Spleen (tissue), 11 donors: ENCODE data around the gene OR8D2. TPM values are rescaled to one million over a fixed set of nuclear protein-coding genes. Genes with fewer than 3 reads are reported as not detected.

Experiments used
- DNase-seq: peaks from one replicate; pipeline ENCODE4 v3.0.0-alpha.2; 2020
- H3K27ac ChIP-seq, 8 donors: fragments of 200-600 bp; sonication (generic) in 7 of 8; 1 replicate in 4 of 8; 2 replicates in 4 of 8; pipeline versions ENCODE4 v1.5.0 to v1.8.0; 2016 to 2021; ENCODE audit warnings: inconsistent platforms in 4 of 8, mild to moderate bottlenecking in 4 of 8, moderate library complexity in 1 of 8
- H3K27me3 ChIP-seq, 7 donors: fragments of 200-600 bp; sonication (generic) in 6 of 7; replicated peaks in 1 of 7; 1 replicate in 4 of 7; 2 replicates in 3 of 7; pipeline versions ENCODE4 v1.5.0 to v1.8.0; 2016 to 2021; ENCODE audit warnings: inconsistent platforms in 3 of 7, mild to moderate bottlenecking in 1 of 7
- H3K36me3 ChIP-seq, 6 donors: fragments of 200-600 bp; sonication (generic) in 5 of 6; 1 replicate in 4 of 6; 2 replicates in 2 of 6; pipeline versions ENCODE4 v1.5.0 to v1.8.0; 2016 to 2021; ENCODE audit warnings: inconsistent platforms in 2 of 6
- H3K4me1 ChIP-seq, 6 donors: fragments of 200-600 bp; sonication (generic) in 5 of 6; 1 replicate in 3 of 6; 2 replicates in 3 of 6; pipeline versions ENCODE4 v1.5.0 to v1.8.0; 2016 to 2021; ENCODE audit warnings: inconsistent platforms in 3 of 6
- H3K4me3 ChIP-seq, 8 donors: fragments of 200-600 bp; sonication (generic) in 7 of 8; 1 replicate in 4 of 8; 2 replicates in 4 of 8; pipeline versions ENCODE4 v1.5.0 to v1.8.0; 2016 to 2021; ENCODE audit warnings: inconsistent platforms in 4 of 8, mild to moderate bottlenecking in 4 of 8, moderate library complexity in 2 of 8
- H3K9me3 ChIP-seq, 8 donors: fragments of 200-600 bp; sonication (generic) in 7 of 8; 1 replicate in 4 of 8; 2 replicates in 4 of 8; pipeline versions ENCODE4 v1.5.0 to v1.8.0; 2016 to 2021; ENCODE audit warnings: inconsistent platforms in 4 of 8
- CTCF ChIP-seq, 11 experiments: fragments of 200-600 bp in 7 of 11; fragments of 450-650 bp in 4 of 11; sonication (generic) in 4 of 11; IDR thresholded peaks in 8 of 11; conservative IDR thresholded peaks in 3 of 11; 1 replicate in 7 of 11; 2 replicates in 4 of 11; pipeline versions ENCODE4 v1.4.0 to v1.8.0; 2016 to 2021; ENCODE audit warnings: antibody characterized with exemption in 11 of 11, inconsistent platforms in 4 of 11, mild to moderate bottlenecking in 1 of 11
- POLR2A ChIP-seq, 3 donors: fragments of 450-650 bp; IDR thresholded peaks; one replicate each; pipeline ENCODE4 v1.5.1; 2017; ENCODE audit warnings: antibody characterized with exemption in 3 of 3, mild to moderate bottlenecking in 1 of 3
- POLR2AphosphoS5 ChIP-seq, 3 donors: sonication (generic); formaldehyde crosslinking; IDR thresholded peaks; one replicate each; pipeline ENCODE4 v1.5.1; 2017; ENCODE audit warnings: antibody characterized with exemption in 3 of 3
- WGBS, 5 donors: extraction: QIAGEN DNeasy Blood & Tissue Kit in 3 of 5; methylation state at CpG; one replicate each; pipeline versions ENCODE4 v1.1.5 to v1.1.7; 2013 to 2018; 5-methylcytosine and 5-hydroxymethylcytosine counted together
- intact Hi-C: fragments of 100-400 bp; cut with DNase I; formaldehyde crosslinking; loops from one replicate; pipeline ENCODE4 v1.15.0; 2023; ENCODE audit warnings: low total_unique reads
- polyA plus RNA-seq, 3 donors: library from polyadenylated mRNA; stranded (reverse); fragments of 200-250 nt; gene quantifications; one replicate each; pipeline ENCODE4 v1.2.1, GENCODE V29; 2013
- total RNA-seq, 7 donors: library from RNA; depleted of rRNA in 3 of 7; stranded (reverse); fragments of >200 nt in 3 of 7; fragmentation: NEBNext Ultra II Directional in 4 of 7; extraction: Animal tissue kit (Norgen Biotek cat#: 25700) in 4 of 7; gene quantifications; one replicate each; pipeline versions ENCODE4 v1.1.0 to v1.2.1, GENCODE V29; 2016 to 2021
- donor health status: healthy with polysubstance abuse.
- donor health status: DM: no; HTN: no; CAD: no; lungs with moderate emphysema.
- donor health status: DM: no; HTN: no; CAD: no.
- donor health status: Bipolar disorder and iron deficiency.
- donor health status: healthy.
- donor health status: DM: no; HTN: no; CAD: no.
- donor health status: DM: yes; HTN: yes; CAD: no.

The OR8D2 gene
- total and polyA plus RNA-seq, 10 donors = not detected

- TF ChIP-seq POLR2A (IDR thresholded peaks at IDR 0.05) = no peak
- TF ChIP-seq POLR2AphosphoS5 (IDR thresholded peaks at IDR 0.05) = no peak
- no peak for TF ChIP-seq CTCF (IDR thresholded peaks at IDR 0.05 in 8 of 11, conservative IDR thresholded peaks at IDR 0.05 in 3 of 11)
These were observed 25.3 kb downstream of the OR8D2 start for GRCh38 chr11:124294687-124295086.

GRCh38 chr11:124285610-124286344 lies 34.2 kb downstream of the OR8D2 start:
- Histone ChIP-seq H3K9me3 (peaks cover 0 to 33% (median 11%) of the 10 kb centered on the region in 8 donors), H3K4me1 (no peaks in the 10 kb centered on the region), H3K27me3 (no peaks in the 10 kb centered on the region), H3K4me3 (no peak overlapping the region), H3K36me3 (no peaks in the 10 kb centered on the region), H3K27ac (no peak overlapping the region)
- no peak for TF ChIP-seq POLR2A (IDR thresholded peaks at IDR 0.05)
- TF ChIP-seq POLR2AphosphoS5 (IDR thresholded peaks at IDR 0.05) = no peak
- no peak for TF ChIP-seq CTCF (IDR thresholded peaks at IDR 0.05 in 8 of 11, conservative IDR thresholded peaks at IDR 0.05 in 3 of 11)
- WGBS, 5 donors = 50 to 62% (median 58%) methylated on average over 3 of the region's 3 CpGs
- intact Hi-C loops = no loop called here
- no peak for DNase-seq

More at GRCh38 chr11:124294687-124295086, 25.3 kb downstream of the OR8D2 start:
- intact Hi-C loops = no loop called here
- no peak overlapping the region for H3K4me3 ChIP-seq
- H3K36me3 ChIP-seq = no peaks in the 10 kb centered on the region
- peaks cover 0 to 9% (median 0%) of the 10 kb centered on the region in 8 donors for H3K9me3 ChIP-seq
- WGBS, 5 donors = 25 to 46% (median 31%) methylated on average over 1 of the region's 1 CpG
- H3K27ac ChIP-seq = no peak overlapping the region
- DNase-seq = no peak
- H3K27me3 ChIP-seq = no peaks in the 10 kb centered on the region
- H3K4me1 ChIP-seq = no peaks in the 10 kb centered on the region

GRCh38 chr11:124278261-124278660 lies 41.7 kb downstream of the OR8D2 start:
- 31 to 87% (median 72%) methylated on average over 2 of the region's 2 CpGs for WGBS, 5 donors
- intact Hi-C loops = no loop called here
- no peaks in the 10 kb centered on the region for H3K4me1 ChIP-seq

More at GRCh38 chr11:124278261-124278660, 41.7 kb downstream of the OR8D2 start:
- DNase-seq = no peak
- no peak overlapping the region for H3K4me3 ChIP-seq
- peaks cover 0 to 8% (median 0%) of the 10 kb centered on the region in 8 donors for H3K9me3 ChIP-seq
- H3K27me3 ChIP-seq = peaks cover 0 to 5% (median 0%) of the 10 kb centered on the region in 7 donors
- no peaks in the 10 kb centered on the region for H3K36me3 ChIP-seq
- TF ChIP-seq POLR2AphosphoS5 (IDR thresholded peaks at IDR 0.05) (no peak), CTCF (IDR thresholded peaks at IDR 0.05 in 8 of 11, conservative IDR thresholded peaks at IDR 0.05 in 3 of 11) (no peak), POLR2A (IDR thresholded peaks at IDR 0.05) (no peak)
- H3K27ac ChIP-seq = no peak overlapping the region
